DMS114 treated with DMSO at 0.1 percent for 48 hours (cell line): ENCODE data around the gene RDH12.
"Not testable (repeated sequence)": the region's sequence is repeated elsewhere in the genome, so short reads cannot be mapped to it uniquely, and the experiment has no call there.

ENCODE experiments used
- DNase-seq: peaks from one replicate; lab custom pipeline; 2025; ENCODE audit not compliant: unreplicated experiment; lab: John Stamatoyannopoulos, UW

Gene RDH12

DNA sequence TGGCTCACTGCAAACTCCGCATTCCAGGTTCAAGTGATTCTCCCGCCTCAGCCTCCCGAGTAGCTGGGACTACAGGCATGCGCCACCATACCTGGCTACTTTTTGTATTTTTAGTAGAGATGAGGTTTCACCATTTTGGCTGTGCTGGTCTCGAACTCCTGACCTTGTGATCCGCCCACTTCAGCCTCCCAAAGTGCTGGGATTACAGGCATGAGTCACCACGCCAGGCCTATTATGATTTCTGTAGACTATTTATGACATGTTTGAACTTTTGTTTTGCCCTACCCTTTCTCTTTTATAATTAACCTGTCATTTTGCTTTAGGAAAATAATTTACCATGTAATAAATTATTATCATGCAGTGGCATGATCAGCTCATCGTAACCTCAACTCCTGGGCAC, at the start of gene RDH12:
TSS of gene RDH12 (plus strand) at position 395 of the 400 bp plus-strand sequence. CDS start 20,757 bp downstream, outside the sequence.
- not testable (repeated sequence) for DNase-seq

DNA sequence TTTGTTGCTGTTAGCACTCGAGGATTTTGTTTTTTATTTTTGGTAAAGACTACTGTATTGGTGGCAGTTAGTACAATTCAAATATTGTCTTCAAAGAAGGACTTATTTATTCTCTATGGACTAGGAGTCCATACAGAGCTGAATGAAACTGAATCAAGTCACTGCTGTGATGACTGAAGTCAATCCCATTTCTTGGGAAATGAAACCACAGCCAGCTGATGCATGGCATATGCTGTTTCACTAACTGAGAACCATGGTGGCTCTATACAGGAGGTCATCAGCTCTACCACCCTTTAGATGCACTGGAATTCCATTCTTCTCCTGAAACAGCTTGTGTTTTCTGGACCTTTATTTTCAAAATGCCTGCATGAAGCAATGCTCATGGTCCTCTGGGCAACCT, 49.5 kb upstream of the RDH12 start:
- DNase-seq = no peak

DNA sequence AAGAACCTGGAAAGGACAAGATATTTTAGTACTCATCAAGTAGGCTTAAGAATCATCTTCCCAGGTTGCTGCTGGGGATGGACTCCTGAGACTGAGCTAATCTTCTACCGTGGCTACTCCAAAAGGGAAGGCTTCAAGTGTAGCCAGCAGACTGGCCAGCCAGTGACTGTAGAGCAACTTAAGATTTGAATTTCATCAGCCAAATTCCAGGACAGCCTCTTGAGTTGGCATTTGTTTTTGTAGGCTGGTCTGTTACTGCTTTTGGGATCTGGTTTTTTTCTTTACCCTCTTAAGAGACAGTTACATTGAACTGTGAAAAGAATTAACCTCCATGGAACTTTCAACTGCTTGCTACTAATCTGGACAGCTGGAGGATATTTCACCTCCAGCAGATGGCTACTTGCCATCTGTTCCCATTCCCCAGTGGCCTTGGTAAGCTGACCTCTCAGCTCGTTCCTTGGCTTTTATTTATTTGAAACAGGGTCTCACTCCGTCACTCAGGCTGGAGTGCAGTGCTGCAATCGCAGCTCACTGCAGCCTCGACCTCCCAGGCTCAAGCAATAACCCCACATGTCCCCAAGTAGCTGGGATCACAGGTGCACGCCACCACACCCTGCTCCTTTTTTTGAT, 47.9 kb upstream of the RDH12 start:
- no peak for DNase-seq

DNA sequence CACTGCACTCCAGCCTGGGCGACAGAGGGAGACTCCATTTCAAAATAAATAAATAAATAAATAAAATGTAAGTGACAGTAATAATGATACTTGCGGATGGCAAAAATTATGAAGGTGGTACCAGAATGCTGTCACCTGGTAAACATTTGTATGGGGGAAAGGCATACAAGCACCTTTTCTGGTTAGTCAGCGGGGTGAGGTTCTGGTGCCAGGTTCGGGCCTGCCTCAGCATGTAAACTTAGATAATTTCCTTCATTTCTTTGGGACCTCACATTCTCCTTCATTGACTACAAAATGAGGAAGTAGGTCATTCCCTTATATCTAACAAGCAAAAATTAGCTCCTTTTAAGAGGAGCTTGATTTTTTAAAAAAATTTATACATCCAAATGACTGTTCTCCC, 38.1 kb upstream of the RDH12 start:
- no peak for DNase-seq

DNA sequence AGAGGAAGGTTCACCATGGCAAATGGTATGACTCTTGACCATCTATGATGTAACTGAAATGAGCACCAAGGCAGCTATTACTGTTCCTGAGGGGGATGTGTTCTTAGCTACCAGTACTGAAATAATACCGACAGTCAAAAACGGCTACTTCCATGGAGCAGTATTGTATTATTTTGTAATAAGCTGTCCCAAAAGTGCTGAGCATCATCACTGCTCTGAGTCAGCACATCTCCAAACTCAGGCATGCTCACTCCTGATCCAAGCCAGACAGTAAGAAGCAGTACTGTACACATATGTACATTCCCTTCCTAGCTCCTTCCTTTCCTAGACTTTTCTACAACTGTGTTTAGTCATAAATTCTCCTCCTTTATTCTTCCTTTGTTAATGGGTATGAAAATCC, 35.8 kb upstream of the RDH12 start:
- DNase-seq = no peak

DNA sequence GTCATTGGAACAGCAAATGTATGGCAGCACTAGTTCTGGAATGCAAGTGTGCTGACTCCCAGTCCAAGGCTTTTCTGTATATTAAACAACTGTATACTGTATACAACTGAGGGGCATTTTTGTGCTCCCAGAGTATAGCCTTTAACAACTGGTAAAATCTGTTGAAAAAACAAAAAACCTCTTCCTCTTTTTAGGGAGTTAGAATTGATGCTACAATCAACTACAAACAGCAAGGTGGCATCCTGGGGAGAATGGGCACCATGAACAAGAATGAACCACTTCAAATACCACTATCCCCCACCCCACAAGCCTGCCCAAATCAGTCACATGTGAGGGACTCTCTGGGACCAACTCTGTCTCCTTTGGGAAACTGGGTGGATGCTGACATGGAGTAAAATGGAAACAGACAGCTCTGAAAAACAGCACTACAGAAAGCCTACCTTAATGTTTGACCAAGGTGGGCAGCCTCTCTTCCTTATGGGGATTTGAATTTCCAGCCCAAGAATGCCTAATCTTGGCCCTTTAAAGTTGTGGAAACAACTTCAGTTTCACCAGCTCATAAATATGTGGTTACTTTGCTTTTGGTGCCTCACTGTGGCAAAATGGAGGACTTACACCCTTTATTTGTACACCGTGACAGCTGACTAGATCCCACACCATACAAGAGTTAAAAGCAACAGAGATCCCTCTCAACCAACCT, 34.8 kb upstream of the RDH12 start:
- peak; percentile 10 for DNase-seq

DNA sequence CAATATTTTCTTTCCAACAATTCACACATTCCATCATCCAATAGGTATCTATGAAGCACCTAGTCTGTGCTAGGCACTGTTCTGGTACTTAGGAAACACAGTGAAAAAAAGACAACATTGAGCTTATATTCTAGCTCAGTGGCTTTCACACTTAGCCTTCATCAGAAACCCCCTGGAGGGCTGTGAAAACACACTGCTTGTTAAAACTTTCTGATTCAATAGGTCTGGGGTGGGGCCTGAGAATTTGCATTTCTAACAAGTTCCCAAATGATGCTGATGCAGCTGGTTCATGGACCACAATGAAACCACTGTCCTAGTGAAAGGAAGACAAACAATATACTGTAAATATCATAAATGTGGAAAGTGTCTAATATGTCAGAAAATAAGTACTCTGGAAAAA, 33.1 kb upstream of the RDH12 start:
- DNase-seq = no peak

DNA sequence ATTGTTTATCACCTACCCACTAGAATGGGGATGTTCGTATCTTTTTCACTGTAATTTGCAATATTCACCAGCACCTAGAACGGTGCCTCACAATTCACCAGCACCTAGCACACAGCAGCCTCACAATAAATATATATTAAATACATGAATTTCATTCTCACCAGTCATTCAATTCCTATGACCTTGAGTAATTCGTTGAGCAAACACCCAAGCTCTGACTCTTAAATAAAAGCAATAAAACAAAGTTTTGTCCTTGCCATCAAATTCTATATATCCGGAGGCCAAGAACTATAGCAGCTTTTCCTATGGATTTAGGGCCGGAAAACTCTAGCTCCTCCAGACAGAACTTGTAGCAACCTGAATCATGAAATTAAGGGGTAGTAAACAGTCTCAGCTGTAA, 28.2 kb upstream of the RDH12 start:
- DNase-seq = no peak

DNA sequence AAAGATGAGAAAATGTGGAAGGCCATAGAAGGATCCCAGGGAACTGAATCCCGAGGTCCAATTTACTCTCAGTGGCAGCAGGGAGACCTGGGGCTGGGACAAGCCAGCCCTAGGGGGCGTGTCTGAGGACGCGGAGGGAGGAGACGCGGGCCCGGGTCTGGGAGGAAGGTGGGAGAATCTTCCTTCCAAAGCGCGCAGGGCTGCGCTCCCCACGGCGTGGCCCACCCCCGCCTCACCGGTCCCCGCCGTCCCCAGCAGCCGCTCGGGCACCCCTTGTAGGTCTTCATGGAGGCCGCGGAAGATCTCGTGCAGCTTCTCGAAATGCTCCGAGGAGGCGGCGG, 27.6 kb upstream of the RDH12 start:
- peak; percentile 11 for DNase-seq

DNA sequence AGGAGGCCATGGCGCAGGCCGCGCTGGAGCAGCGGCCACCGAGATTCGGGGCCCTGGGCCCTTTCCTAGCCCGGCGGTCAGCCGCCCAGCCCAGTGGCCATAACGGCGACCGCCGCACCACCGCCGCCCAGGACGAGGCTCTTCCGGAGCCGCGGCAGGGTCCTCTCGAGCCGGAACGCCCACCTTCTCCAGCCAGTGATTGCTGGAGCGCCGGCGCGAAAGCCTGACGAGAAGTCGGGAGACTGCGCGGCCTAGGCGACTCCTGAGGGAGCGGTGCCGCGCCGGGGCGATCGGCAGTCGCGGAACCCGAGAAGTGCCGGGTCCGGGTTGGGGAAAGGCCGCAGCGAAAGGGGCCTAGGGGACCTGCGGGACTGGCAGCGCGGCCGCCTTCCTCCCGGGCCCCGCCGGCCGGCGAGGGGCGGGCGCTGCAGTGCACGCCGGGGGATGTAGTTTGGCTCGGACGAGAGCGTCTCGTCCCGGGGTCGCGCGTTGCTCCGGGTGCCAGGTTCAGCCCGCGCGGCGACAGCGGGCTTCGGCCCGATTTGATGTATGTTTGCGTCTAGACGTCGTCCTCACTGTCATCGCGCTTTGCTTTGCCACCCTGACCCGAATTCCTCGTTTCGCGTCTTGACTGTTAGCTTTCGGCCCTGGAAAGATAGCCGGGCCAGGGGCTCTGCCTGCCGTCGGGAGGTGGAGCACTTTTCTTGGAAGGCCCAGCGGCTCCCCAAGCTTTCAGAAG, 27.0 kb upstream of the RDH12 start, which contains the start of gene VTI1B:
TSS of gene VTI1B (minus strand) at position 153 of the 739 bp plus-strand sequence. CDS start at position 10, 143 bp downstream.
- peak; percentile 56 for DNase-seq

DNA sequence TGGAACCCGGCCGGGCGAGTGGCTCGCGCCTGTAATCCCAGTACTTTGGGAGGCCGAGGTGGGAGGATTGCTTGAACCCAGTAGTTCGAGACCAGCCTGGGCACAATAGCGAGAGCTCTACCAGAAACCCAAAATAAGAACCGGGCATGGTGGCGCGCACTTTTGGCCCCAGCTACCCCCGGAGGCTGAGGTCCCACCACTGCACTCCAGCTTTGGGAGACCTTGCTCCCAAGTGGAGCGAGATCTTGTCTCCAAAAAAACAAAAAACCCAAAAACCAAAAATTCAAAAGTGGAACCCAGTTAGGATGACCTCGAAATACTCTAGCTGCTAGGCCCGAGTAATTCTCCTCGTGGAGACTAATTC, 26.5 kb upstream of the RDH12 start:
- DNase-seq = no peak

DNA sequence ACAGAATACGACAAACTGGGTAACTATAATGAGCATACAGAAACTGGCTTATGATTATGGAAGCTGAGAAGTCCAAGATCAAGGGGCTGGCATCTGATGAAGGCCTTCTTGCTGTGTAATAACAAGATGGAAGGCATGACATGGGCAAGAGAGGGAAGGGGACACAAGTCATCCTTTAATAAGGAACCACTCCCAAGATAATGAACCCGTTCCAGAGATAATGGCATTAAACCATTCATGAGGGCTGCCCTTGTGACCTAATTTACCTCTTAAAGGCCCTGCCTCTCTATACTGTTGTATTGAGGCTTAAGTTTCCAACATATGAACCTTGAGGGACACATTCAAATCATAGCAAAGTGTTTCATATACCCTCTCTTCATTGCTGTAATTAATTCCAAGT, 22.7 kb upstream of the RDH12 start:
- DNase-seq = no peak

DNA sequence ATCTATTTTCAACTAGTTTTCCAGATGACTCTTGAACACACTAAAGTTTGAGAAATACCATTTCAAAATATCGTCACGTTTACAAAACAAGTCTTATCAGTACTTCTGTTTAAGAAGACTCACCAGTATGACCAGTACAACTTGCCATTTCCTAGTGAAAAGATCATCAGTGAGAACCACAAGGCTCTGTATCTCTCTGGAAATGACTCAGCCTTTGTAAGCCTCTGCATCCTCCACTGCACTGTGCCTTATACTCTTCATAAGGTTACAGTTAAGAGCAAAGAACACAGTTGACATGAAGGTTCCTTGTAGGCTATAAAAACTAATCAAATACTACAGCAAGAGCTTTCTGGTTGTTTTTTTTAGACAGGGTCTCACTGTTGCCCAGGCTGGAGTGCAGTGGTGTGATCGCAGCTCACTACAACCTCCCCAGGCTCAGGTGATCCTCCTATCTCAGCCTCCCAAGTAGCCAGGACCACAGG, 21.5 kb upstream of the RDH12 start:
- no peak for DNase-seq

DNA sequence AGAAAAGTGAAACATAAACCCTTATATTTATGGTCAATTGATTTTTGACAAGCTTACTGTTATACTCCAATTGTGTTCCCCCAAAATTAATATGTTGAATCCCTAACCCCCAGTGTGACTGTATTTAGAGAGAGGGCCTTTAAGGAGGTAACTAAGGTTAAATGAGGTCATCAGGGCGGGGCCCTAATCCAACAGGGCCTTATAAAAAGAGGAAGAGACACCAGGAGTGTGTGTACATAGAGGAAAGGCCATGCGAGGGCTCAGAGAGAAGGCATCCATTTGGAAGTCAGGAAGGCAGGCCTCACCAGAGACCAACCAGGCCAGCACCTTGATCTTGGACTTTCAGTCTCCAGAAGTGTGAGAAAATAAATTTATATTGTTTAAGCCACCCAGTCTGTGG, 20.7 kb upstream of the RDH12 start:
- DNase-seq = no peak

DNA sequence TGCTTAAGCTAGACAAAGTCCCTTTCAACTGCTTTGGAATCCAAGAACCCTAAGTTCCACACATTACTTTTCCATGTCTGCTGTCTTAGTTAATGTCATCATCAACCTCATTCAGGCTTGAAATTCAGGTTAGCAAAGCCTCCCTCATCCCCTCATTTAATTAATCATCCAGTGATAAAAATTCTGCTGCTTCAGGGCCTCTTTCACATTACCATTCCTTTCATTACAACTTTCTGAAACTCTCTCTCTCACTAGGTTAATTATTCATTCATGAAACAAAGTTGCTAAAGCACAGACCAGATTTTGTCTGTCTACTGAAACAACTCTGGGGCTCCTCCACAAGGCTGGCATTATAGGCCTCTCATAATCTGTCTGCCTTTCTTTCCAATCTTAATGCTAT, 17.8 kb upstream of the RDH12 start:
- DNase-seq = no peak

DNA sequence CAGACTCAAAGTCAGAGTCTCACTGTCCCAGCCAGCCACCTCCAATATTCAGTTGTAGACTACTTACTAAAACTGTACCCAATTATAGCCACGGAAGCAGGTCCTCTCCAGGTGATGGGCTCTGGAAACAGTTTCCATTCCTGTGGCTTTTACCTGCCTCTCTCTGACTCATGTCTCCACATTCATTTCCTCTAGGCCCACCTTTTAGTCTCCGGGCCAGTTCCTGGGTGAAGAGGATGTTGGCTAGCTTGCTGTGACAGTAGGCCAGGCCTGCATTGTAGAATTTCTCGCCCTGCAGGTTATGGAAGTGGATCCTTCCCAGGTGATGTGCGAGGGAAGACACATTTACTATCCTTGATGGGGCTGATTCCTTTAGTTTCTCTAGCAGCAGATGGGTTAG, 11.7 kb upstream of the RDH12 start:
- no peak for DNase-seq

DNA sequence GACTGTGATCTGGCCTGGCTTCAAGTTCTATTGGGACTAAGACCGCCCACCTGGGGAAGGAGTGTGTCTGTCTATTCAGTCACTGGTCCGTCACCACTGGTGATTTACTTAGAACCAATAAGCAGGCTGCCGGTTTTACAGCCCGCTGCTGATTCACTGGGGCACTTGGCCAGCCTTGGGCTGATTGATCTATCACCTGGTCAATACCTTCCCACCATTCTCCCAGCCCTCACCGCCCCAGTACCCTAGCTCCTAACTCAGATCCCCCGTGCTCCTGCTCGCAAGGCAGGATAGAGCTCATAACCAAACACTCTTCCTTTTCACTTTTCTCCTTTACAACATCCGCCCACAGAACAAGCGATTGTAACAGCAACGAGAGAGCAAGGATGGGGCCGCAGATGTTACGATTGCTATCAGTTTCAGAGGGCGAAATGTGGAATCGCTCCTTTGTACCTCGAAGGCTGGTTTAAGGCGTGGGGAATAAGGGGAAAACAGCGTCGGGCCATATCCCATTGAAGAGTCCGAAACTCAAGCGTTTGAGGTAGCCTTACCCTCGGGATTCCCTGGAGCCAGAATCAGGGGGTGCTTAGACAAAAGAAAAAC, 6.8 kb upstream of the RDH12 start:
- DNase-seq = peak; percentile 33

DNA sequence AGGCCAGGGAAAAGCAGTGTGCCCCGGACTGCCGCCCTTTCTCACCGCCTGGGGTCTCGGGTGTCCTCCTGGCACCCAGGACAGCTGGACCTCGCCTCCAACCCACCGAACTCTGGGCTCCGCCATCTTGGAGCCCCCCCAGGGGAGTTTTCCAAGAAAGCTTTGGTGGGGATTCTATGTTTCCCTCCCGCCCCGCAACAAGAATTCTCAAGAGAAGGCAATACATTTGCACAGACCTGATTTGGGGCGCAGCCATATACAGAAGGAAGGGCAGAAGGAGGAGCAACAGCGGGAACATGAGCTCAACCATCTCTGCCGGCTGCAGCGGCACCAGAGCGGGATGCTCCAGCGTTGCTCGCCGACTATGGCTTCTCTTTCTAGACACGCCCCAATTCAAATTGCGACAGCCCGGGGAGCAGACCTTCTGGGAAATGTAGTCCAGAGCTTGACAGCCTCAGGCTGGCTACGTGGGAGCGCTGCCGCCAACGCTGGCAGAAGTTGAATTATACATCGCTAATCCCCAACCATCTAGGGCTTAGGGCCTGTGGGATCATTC, 6.2 kb upstream of the RDH12 start, which contains the start of gene RDH11:
TSS of gene RDH11 (minus strand) at position 371 of the 556 bp plus-strand sequence. CDS start at position 310, 61 bp downstream.
- peak; percentile 92 for DNase-seq

DNA sequence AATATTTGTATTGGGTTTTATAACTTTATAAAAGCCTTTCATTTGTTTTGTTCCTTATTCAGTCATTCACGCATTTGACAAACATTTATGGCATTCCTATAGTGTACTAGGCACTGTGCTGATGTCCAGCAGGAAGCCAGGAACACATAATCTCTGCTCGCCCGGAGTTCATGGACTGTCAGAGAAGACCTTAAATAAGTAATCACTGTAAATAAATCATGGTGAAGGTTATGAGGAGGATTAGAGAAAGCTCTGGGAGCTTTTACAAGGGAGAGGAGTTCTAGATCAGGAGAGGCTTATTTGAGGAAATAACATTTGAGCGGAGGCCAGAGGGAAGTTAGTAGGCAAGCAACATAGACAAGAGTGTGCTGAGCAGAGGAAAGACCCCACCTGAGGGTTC, 4.7 kb upstream of the RDH12 start:
- DNase-seq = no peak

DNA sequence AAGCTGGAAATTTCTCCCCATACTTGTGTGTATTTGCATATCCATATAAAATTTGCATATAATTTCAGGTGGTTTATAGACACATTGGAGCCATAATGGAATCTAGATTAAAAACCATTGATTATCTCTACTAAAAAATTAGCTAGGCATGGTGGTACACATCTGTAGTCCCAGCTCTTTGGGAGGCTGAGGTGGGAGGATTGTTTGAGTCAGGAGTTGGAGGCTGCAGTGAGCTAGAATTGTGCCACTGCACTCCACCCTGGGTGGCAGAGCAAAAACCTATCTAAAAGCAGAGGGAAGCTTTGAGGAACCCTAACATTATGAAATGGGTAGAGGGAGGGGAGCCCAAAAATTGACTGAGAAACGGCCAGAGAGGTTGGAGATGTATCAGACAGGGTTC, 3.5 kb upstream of the RDH12 start:
- DNase-seq = no peak

DNA sequence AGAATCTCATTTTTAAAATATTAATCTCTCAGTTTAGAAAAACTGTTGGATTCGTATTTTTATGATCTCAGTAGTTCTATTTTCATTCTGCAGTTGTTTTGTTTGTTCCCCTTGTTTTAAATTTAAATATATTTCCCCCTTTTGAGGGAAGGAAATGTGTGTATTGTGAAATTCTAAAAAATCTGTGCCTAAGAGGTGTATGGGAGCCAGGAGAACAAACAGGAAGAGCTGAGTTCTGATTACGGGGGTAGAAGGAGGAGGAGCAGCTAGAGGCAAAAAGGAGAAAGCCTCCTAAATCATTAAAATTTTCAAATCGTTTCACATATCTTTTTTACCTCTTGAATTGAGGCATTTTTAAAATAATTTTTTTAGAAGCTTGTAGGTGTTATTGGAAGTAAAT, 2.3 kb downstream of the RDH12 start:
- no peak for DNase-seq
